Activated CD4-positive, alpha-beta T cell treated with anti-CD3 and anti-CD28 coated beads, Interleukin-2, amount 10 ng/mL, durations not matched to agents 24 days and 14 days (primary cell): ENCODE results near the gene AP4M1. TPM values are rescaled to one million over a fixed set of nuclear protein-coding genes. Genes with fewer than 3 reads are reported as not detected.
"Not testable (repeated sequence)": the region's sequence is repeated elsewhere in the genome, so short reads cannot be mapped to it uniquely, and the experiment has no call there.

Experiments used
- DNase-seq: peaks from one replicate; pipeline ENCODE4 v3.0.0; 2022
- H3K27ac Mint-ChIP-seq: one replicate; pipeline ENCODE4 v1.8.0; 2022; ENCODE audit warnings: mild to moderate bottlenecking, mixed read lengths
- H3K27me3 Mint-ChIP-seq: one replicate; pipeline ENCODE4 v1.8.0; 2022; ENCODE audit warnings: mixed read lengths
- H3K36me3 Mint-ChIP-seq: one replicate; pipeline ENCODE4 v1.8.0; 2022; ENCODE audit warnings: low read depth, mild to moderate bottlenecking, mixed read lengths
- H3K4me1 Mint-ChIP-seq: one replicate; pipeline ENCODE4 v1.8.0; 2021; ENCODE audit warnings: mixed read lengths
- H3K4me3 Mint-ChIP-seq: one replicate; pipeline ENCODE4 v1.8.0; 2022; ENCODE audit warnings: mild to moderate bottlenecking, moderate library complexity, mixed read lengths
- H3K9me3 Mint-ChIP-seq: one replicate; pipeline ENCODE4 v1.8.0; 2021; ENCODE audit warnings: mixed read lengths
- intact Hi-C: fragments of 100-400 bp; cut with micrococcal nuclease; formaldehyde crosslinking; loops from one replicate; pipeline ENCODE4 v1.15.1; 2023
- total RNA-seq: library from RNA; stranded (reverse); gene quantifications from 2 replicates; pipeline ENCODE4 v1.2.3, GENCODE V29; 2022

AP4M1 gene
- total RNA-seq, 1 donor from 2014 or later: 16.4 TPM

- no peak for DNase-seq
- no peak overlapping the region for H3K27ac Mint-ChIP-seq
- no peaks in the 10 kb centered on the region for H3K36me3 Mint-ChIP-seq
- no peaks in the 10 kb centered on the region for H3K27me3 Mint-ChIP-seq
- H3K4me3 Mint-ChIP-seq: no peak overlapping the region
- intact Hi-C loops: no loop called here
- no peaks in the 10 kb centered on the region for H3K9me3 Mint-ChIP-seq
- peaks cover 15% of the 10 kb centered on the region for H3K4me1 Mint-ChIP-seq
Measured at GRCh38 chr7:100142461-100142860, 41.0 kb downstream of the AP4M1 start.

GRCh38 chr7:100146350-100146749 is 44.9 kb downstream of the AP4M1 start:
- intact Hi-C loops: loop anchor here (5.0 kb wide), 1 partner anchor 281 kb away; the partner anchor contains the start of genes MEPCE and ZCWPW1
- not testable (repeated sequence) for H3K9me3 Mint-ChIP-seq, H3K36me3 Mint-ChIP-seq, H3K4me3 Mint-ChIP-seq, DNase-seq, H3K27me3 Mint-ChIP-seq, H3K27ac Mint-ChIP-seq
- peaks cover 21% of the 10 kb centered on the region for H3K4me1 Mint-ChIP-seq

- no peaks in the 10 kb centered on the region for H3K9me3 Mint-ChIP-seq
- H3K27me3 Mint-ChIP-seq: no peaks in the 10 kb centered on the region
- no peak overlapping the region for H3K27ac Mint-ChIP-seq
- intact Hi-C loops: loop anchor here (5.0 kb wide), 1 partner anchor 280 kb away; the partner anchor contains the start of genes MEPCE and ZCWPW1
- H3K4me3 Mint-ChIP-seq: no peak overlapping the region
- DNase-seq: no peak
- H3K4me1 Mint-ChIP-seq: peaks cover 25% of the 10 kb centered on the region
- peaks cover 16% of the 10 kb centered on the region for H3K36me3 Mint-ChIP-seq
Measured at GRCh38 chr7:100147278-100147677, 45.8 kb downstream of the AP4M1 start.

GRCh38 chr7:100148225-100148558 is 46.7 kb downstream of the AP4M1 start:
- no peak for DNase-seq
- peaks cover 22% of the 10 kb centered on the region for H3K36me3 Mint-ChIP-seq
- peak overlapping the region; percentile 99 for H3K4me3 Mint-ChIP-seq
- no peaks in the 10 kb centered on the region for H3K9me3 Mint-ChIP-seq
- H3K27ac Mint-ChIP-seq: peak overlapping the region; percentile 99
- H3K4me1 Mint-ChIP-seq: peaks cover 29% of the 10 kb centered on the region
- intact Hi-C loops: loop anchor here (1.0 to 5.0 kb wide), 4 partner anchors 10 to 279 kb away; partner anchors contain the start of genes AP4M1, MCM7, MEPCE and TRAPPC14
- no peaks in the 10 kb centered on the region for H3K27me3 Mint-ChIP-seq

GRCh38 chr7:100148559-100149328 is 47.3 kb downstream of the AP4M1 start, which contains the start of gene LAMTOR4:
LAMTOR4 (plus strand) TSS chr7:100148918; CDS start chr7:100148973, 55 bp downstream.
- intact Hi-C loops: loop anchor here (1.0 to 5.0 kb wide), 4 partner anchors 10 to 279 kb away; partner anchors contain the start of genes AP4M1, MCM7, MEPCE and TRAPPC14
- no peaks in the 10 kb centered on the region for H3K9me3 Mint-ChIP-seq
- DNase-seq: peak; percentile 100
- peak within 1 kb of the TSS; percentile 99 for H3K27ac Mint-ChIP-seq
- H3K36me3 Mint-ChIP-seq: peaks cover 26% of the 10 kb centered on the region
- no peaks in the 10 kb centered on the region for H3K27me3 Mint-ChIP-seq
- H3K4me3 Mint-ChIP-seq: peak within 1 kb of the TSS; percentile 99
- peaks cover 33% of the 10 kb centered on the region for H3K4me1 Mint-ChIP-seq

- Mint-ChIP-seq H3K36me3 (peaks cover 47% of the 10 kb centered on the region), H3K4me1 (peaks cover 43% of the 10 kb centered on the region), H3K27ac (peak overlapping the region; percentile 80), H3K9me3 (no peaks in the 10 kb centered on the region), H3K27me3 (no peaks in the 10 kb centered on the region), H3K4me3 (peak overlapping the region; percentile 3)
- intact Hi-C loops: no loop called here
- no peak for DNase-seq
Measured at GRCh38 chr7:100152404-100152803, 51.0 kb downstream of the AP4M1 start.

- H3K4me3 Mint-ChIP-seq: no peak overlapping the region
- peaks cover 51% of the 10 kb centered on the region for H3K36me3 Mint-ChIP-seq
- no peaks in the 10 kb centered on the region for H3K27me3 Mint-ChIP-seq
- H3K4me1 Mint-ChIP-seq: peaks cover 46% of the 10 kb centered on the region
- intact Hi-C loops: no loop called here
- H3K27ac Mint-ChIP-seq: no peak overlapping the region
- H3K9me3 Mint-ChIP-seq: no peaks in the 10 kb centered on the region
- DNase-seq: no peak
Measured at GRCh38 chr7:100152937-100153666, 51.7 kb downstream of the AP4M1 start.

GRCh38 chr7:100153708-100154535 is 52.5 kb downstream of the AP4M1 start:
- no peak overlapping the region for H3K27ac Mint-ChIP-seq

GRCh38 chr7:100154651-100155491 is 53.4 kb downstream of the AP4M1 start:
- H3K27ac Mint-ChIP-seq: no peak overlapping the region
- DNase-seq: no peak
- H3K4me1 Mint-ChIP-seq: peaks cover 43% of the 10 kb centered on the region
- H3K4me3 Mint-ChIP-seq: no peak overlapping the region
- intact Hi-C loops: no loop called here
- H3K27me3 Mint-ChIP-seq: no peaks in the 10 kb centered on the region
- H3K36me3 Mint-ChIP-seq: peaks cover 46% of the 10 kb centered on the region
- no peaks in the 10 kb centered on the region for H3K9me3 Mint-ChIP-seq

More at GRCh38 chr7:100153708-100154535, 52.5 kb downstream of the AP4M1 start:
- no peak for DNase-seq
- Mint-ChIP-seq H3K9me3 (no peaks in the 10 kb centered on the region), H3K4me3 (no peak overlapping the region), H3K27me3 (no peaks in the 10 kb centered on the region), H3K4me1 (peaks cover 39% of the 10 kb centered on the region), H3K36me3 (peaks cover 47% of the 10 kb centered on the region)
- intact Hi-C loops: no loop called here

- Mint-ChIP-seq H3K9me3 (no peaks in the 10 kb centered on the region), H3K4me3 (no peak overlapping the region), H3K36me3 (peaks cover 41% of the 10 kb centered on the region), H3K27ac (no peak overlapping the region), H3K4me1 (peaks cover 37% of the 10 kb centered on the region), H3K27me3 (no peaks in the 10 kb centered on the region)
- no peak for DNase-seq
- intact Hi-C loops: no loop called here
Measured at GRCh38 chr7:100155553-100156317, 54.3 kb downstream of the AP4M1 start.

- H3K9me3 Mint-ChIP-seq: no peaks in the 10 kb centered on the region
- H3K27ac Mint-ChIP-seq: peak overlapping the region; percentile 73
- peaks cover 41% of the 10 kb centered on the region for H3K36me3 Mint-ChIP-seq
- peak overlapping the region; percentile 79 for H3K4me3 Mint-ChIP-seq
- peaks cover 37% of the 10 kb centered on the region for H3K4me1 Mint-ChIP-seq
- H3K27me3 Mint-ChIP-seq: no peaks in the 10 kb centered on the region
- intact Hi-C loops: no loop called here
- DNase-seq: no peak
Measured at GRCh38 chr7:100156331-100157068, 55.1 kb downstream of the AP4M1 start.

GRCh38 chr7:100157069-100157333 is 55.6 kb downstream of the AP4M1 start:
- H3K27ac Mint-ChIP-seq: peak overlapping the region; percentile 73
- peaks cover 37% of the 10 kb centered on the region for H3K36me3 Mint-ChIP-seq
- no peaks in the 10 kb centered on the region for H3K27me3 Mint-ChIP-seq
- intact Hi-C loops: no loop called here
- no peak for DNase-seq
- H3K4me3 Mint-ChIP-seq: peak overlapping the region; percentile 79
- no peaks in the 10 kb centered on the region for H3K9me3 Mint-ChIP-seq
- peaks cover 35% of the 10 kb centered on the region for H3K4me1 Mint-ChIP-seq
